Brain microvascular endothelial cell (primary cell): ENCODE data around the gene KRT10.
"Not testable (repeated sequence)": the region's sequence is repeated elsewhere in the genome, so short reads cannot be mapped to it uniquely, and the experiment has no call there.

Experiments used
- DNase-seq: peaks from one replicate; pipeline ENCODE4 v3.0.0-alpha.2; 2020
- H3K27ac ChIP-seq: fragments of 250-450 bp; sonication (Bioruptor Pico); 2 replicates; pipeline ENCODE4 v1.5.1; 2020; ENCODE audit warnings: mild to moderate bottlenecking, moderate library complexity
- H3K27me3 ChIP-seq: fragments of 250-450 bp; sonication (Bioruptor Pico); replicated peaks from 2 replicates; pipeline ENCODE4 v1.5.1; 2020; ENCODE audit warnings: mild to moderate bottlenecking
- H3K36me3 ChIP-seq: fragments of 250-450 bp; sonication (Bioruptor Pico); replicated peaks from 2 replicates; pipeline ENCODE4 v1.5.1; 2020; ENCODE audit warnings: mild to moderate bottlenecking
- H3K4me3 ChIP-seq: 2 replicates; pipeline ENCODE4 v1.5.1; 2011; ENCODE audit warnings: low read depth, mild to moderate bottlenecking, control low read depth, low read length, moderate library complexity
- CTCF ChIP-seq: IDR thresholded peaks from 2 replicates; pipeline ENCODE4 v1.5.1; 2011; ENCODE audit warnings: low read depth, mild to moderate bottlenecking, moderate library complexity, low read length, control low read depth, inconsistent platforms; ENCODE audit errors: missing control alignments
- in situ Hi-C: cut with HindIII; loops from 2 replicates; pipeline ENCODE4 v1.10.0; 2017; ENCODE audit warnings: low sequenced_read_pairs, low pct_ligation_motif_present

The KRT10 gene

GRCh38 chr17:40817103-40817682 lies 5.2 kb downstream of the KRT10 start:
- in situ Hi-C loops: no loop called here
- no peak overlapping the region for H3K4me3 ChIP-seq
- peaks cover 8% of the 10 kb centered on the region for H3K36me3 ChIP-seq
- no peaks in the 10 kb centered on the region for H3K27me3 ChIP-seq
- no peak for TF ChIP-seq CTCF
- H3K27ac ChIP-seq: no peak overlapping the region
- no peak for DNase-seq

- Histone ChIP-seq H3K27ac (no peak overlapping the region), H3K4me3 (no peak overlapping the region), H3K27me3 (no peaks in the 10 kb centered on the region), H3K36me3 (peaks cover 8% of the 10 kb centered on the region)
- TF ChIP-seq CTCF: no peak
- in situ Hi-C loops: no loop called here
- no peak for DNase-seq
Observed at GRCh38 chr17:40816569-40816968, 5.8 kb downstream of the KRT10 start.

- no peak for TF ChIP-seq CTCF
- DNase-seq: no peak
- in situ Hi-C loops: no loop called here
- Histone ChIP-seq H3K36me3 (peaks cover 8% of the 10 kb centered on the region), H3K27me3 (no peaks in the 10 kb centered on the region), H3K27ac (no peak overlapping the region), H3K4me3 (no peak overlapping the region)
Observed at GRCh38 chr17:40815381-40815780, 7.0 kb downstream of the KRT10 start.

GRCh38 chr17:40814657-40815056 lies 7.8 kb downstream of the KRT10 start:
- H3K27ac ChIP-seq, in situ Hi-C loops, H3K36me3 ChIP-seq, H3K27me3 ChIP-seq, DNase-seq, H3K4me3 ChIP-seq: not testable (repeated sequence)

GRCh38 chr17:40813804-40814203 lies 8.6 kb downstream of the KRT10 start:
- H3K4me3 ChIP-seq: no peak overlapping the region
- H3K27me3 ChIP-seq: no peaks in the 10 kb centered on the region
- no peak for DNase-seq
- peaks cover 8% of the 10 kb centered on the region for H3K36me3 ChIP-seq
- in situ Hi-C loops: no loop called here
- no peak overlapping the region for H3K27ac ChIP-seq
- no peak for TF ChIP-seq CTCF

- no peaks in the 10 kb centered on the region for H3K27me3 ChIP-seq
- TF ChIP-seq CTCF: no peak
- H3K36me3 ChIP-seq: peaks cover 8% of the 10 kb centered on the region
- H3K4me3 ChIP-seq: no peak overlapping the region
- no peak for DNase-seq
- in situ Hi-C loops: no loop called here
- H3K27ac ChIP-seq: no peak overlapping the region
Observed at GRCh38 chr17:40812639-40813038, 9.8 kb downstream of the KRT10 start.
